ENCODE results near the gene EIF3B. TPM values are rescaled to one million over a fixed set of nuclear protein-coding genes. Genes with fewer than 3 reads are reported as not detected.

The EIF3B gene
- total and polyA plus RNA-seq, 2 of the 4 experiments (the other 2 are of a cell fraction): 105 to 201 TPM

DNA sequence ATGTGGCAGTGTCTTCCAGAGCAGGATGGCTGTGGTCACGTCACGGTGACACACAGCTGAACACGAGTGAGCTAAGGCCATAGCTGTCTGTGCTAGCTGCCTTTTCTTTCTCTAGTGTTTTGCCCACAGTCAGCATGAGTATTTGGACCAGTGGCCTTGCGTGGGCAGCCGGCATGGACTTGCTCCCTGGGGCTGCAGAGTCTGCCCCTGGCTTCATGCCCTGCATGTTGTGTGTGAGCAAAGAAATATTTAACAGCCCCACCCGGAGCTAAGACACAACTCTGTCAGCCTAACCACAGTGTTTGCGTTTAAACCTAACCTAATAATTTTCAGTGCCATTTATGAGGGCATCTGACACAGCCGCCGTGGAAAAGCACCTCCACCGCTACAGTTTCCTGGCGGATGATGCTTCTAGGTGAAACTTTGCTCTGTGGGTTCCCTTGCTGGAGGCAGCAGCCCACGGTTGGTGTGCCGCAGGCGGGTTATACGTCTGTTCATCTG is 63.4 kb downstream of the EIF3B start:
- no peak overlapping the region for H2BK120ac ChIP-seq (ENCODE audit: low read depth, low read length)
- ChIA-PET CTCF (no interaction called here), POLR2A (ENCODE audit: unreplicated experiment) (no interaction called here)
- H2BK15ac ChIP-seq (ENCODE audit: low read depth, low read length): no peak overlapping the region
- dilution Hi-C loops (cut with HindIII; ENCODE audit: low sequenced_read_pairs, unreplicated experiment): no loop called here
- H3K56ac ChIP-seq (ENCODE audit: extremely low read depth, insufficient read depth, low read length): no peak overlapping the region
- H4K91ac ChIP-seq (ENCODE audit: insufficient read depth, low read depth, low read length): no peak overlapping the region
- H4K20me1 ChIP-seq (ENCODE audit: insufficient read depth, low read length): peaks cover 15% of the 10 kb centered on the region
- peaks cover 6% of the 10 kb centered on the region; the same call in 1 of the 2 replicates for H3K9me1 ChIP-seq (ENCODE audit: insufficient read depth, low read length)
- intact Hi-C loops (cut with micrococcal nuclease): no loop called here
- ATAC-seq (ENCODE audit: low read depth) (peak; percentile 83), DNase-seq (peak; percentile 36)
- no peak overlapping the region for H2BK20ac ChIP-seq (ENCODE audit: low read depth, low read length)
- 83% methylated on average over 3 of the region's 15 CpGs; no CpG with 5 or more reads in 1 of the 2 experiments for WGBS, 2 experiments (ENCODE audit: extremely low coverage in 2 of 2, insufficient read length in 1 of 2)
- no peak overlapping the region for H3K18ac ChIP-seq (ENCODE audit: low read depth, low read length)
- H2AFZ ChIP-seq (replicated peaks; ENCODE audit: low read length, poor library complexity): no peak overlapping the region
- no peak overlapping the region for H2AK9ac ChIP-seq (replicated peaks; ENCODE audit: low read depth, low read length, poor library complexity)
- no peak overlapping the region for H3K4me2 ChIP-seq (ENCODE audit: low read depth, low read length)
- H4K5ac ChIP-seq (ENCODE audit: low read depth, low read length): no peak overlapping the region
- no peak overlapping the region for H3K27ac ChIP-seq (ENCODE audit: insufficient read depth, low read length)
- peaks cover 26 to 29% of the 10 kb centered on the region in 2 experiments for H3K79me1 ChIP-seq (ENCODE audit: low read depth in 1 of 2, low read length in 2 of 2)
- no peak overlapping the region for H2AK5ac ChIP-seq (ENCODE audit: low read depth, low read length)
- H3K9me3 ChIP-seq (ENCODE audit: control insufficient read depth, insufficient read depth, low read length): no peaks in the 10 kb centered on the region
- H3K14ac ChIP-seq (replicated peaks; ENCODE audit: low read depth, low read length): no peak overlapping the region
- H3K4ac ChIP-seq (ENCODE audit: low read depth, low read length): no peak overlapping the region
- no peaks in the 10 kb centered on the region for H3K36me3 ChIP-seq (ENCODE audit: control insufficient read depth, insufficient read depth, low read length)
- H3K4me3 ChIP-seq (ENCODE audit: insufficient read depth, low read depth, low read length): no peak overlapping the region
- H3K4me1 ChIP-seq (ENCODE audit: control insufficient read depth, insufficient read depth, low read length): peaks cover 6% of the 10 kb centered on the region
- H3K9ac ChIP-seq (ENCODE audit: low read depth, low read length): no peak overlapping the region
- in situ Hi-C loops (cut with MboI; ENCODE audit: low sequenced_read_pairs): no loop called here
- no peak overlapping the region for H4K8ac ChIP-seq (ENCODE audit: low read depth in 2 of 2, low read length in 2 of 2)
- no peak overlapping the region for H2BK5ac ChIP-seq (ENCODE audit: low read depth, low read length, poor library complexity, severe bottlenecking)
- H3K27me3 ChIP-seq (ENCODE audit: control insufficient read depth, insufficient read depth, low read length): no peaks in the 10 kb centered on the region
- no peak overlapping the region for H3K23ac ChIP-seq (ENCODE audit: low read depth, low read length)
- no TSS peak for BruUV-seq (replicated peaks)
- TF ChIP-seq SMC3 (IDR thresholded peaks at IDR 0.05; ENCODE audit: low read depth, low read length) (no peak), CEBPB (IDR thresholded peaks at IDR 0.05; ENCODE audit: low read depth, low read length) (no peak), MXI1 (IDR thresholded peaks at IDR 0.05; ENCODE audit: borderline replicate concordance, low read depth, low read length) (no peak), POLR2A (IDR thresholded peaks at IDR 0.05; ENCODE audit: low read depth, low read length) (no peak), RAD21 (IDR thresholded peaks at IDR 0.05; ENCODE audit: low read length) (no peak), MAZ (IDR thresholded peaks at IDR 0.05; ENCODE audit: borderline replicate concordance, low read depth, low read length) (no peak), CHD1 (IDR thresholded peaks at IDR 0.05; ENCODE audit: low read depth, low read length) (no peak), NFE2L2 (IDR thresholded peaks at IDR 0.05; ENCODE audit: low read depth, low read length) (no peak), BHLHE40 (IDR thresholded peaks at IDR 0.05; ENCODE audit: low read depth, low read length) (no peak), RCOR1 (IDR thresholded peaks at IDR 0.05; ENCODE audit: insufficient replicate concordance, low read length) (no peak), RFX5 (IDR thresholded peaks at IDR 0.05; ENCODE audit: low read depth, low read length) (no peak), FOS (IDR thresholded peaks at IDR 0.05; ENCODE audit: low read depth, low read length) (no peak), MAFK (IDR thresholded peaks at IDR 0.05; ENCODE audit: low read depth, low read length) (no peak)
- TF ChIP-seq, protein P1, sequence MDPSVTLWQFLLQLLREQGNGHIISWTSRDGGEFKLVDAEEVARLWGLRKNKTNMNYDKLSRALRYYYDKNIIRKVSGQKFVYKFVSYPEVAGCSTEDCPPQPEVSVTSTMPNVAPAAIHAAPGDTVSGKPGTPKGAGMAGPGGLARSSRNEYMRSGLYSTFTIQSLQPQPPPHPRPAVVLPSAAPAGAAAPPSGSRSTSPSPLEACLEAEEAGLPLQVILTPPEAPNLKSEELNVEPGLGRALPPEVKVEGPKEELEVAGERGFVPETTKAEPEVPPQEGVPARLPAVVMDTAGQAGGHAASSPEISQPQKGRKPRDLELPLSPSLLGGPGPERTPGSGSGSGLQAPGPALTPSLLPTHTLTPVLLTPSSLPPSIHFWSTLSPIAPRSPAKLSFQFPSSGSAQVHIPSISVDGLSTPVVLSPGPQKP (IDR thresholded peaks at IDR 0.05; ENCODE audit: borderline replicate concordance, low read depth, low read length): no peak
- TF ChIP-seq, protein P2, sequence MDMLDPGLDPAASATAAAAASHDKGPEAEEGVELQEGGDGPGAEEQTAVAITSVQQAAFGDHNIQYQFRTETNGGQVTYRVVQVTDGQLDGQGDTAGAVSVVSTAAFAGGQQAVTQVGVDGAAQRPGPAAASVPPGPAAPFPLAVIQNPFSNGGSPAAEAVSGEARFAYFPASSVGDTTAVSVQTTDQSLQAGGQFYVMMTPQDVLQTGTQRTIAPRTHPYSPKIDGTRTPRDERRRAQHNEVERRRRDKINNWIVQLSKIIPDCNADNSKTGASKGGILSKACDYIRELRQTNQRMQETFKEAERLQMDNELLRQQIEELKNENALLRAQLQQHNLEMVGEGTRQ (IDR thresholded peaks at IDR 0.05; ENCODE audit: low read depth, low read length): no peak
- TF ChIP-seq, protein P3, sequence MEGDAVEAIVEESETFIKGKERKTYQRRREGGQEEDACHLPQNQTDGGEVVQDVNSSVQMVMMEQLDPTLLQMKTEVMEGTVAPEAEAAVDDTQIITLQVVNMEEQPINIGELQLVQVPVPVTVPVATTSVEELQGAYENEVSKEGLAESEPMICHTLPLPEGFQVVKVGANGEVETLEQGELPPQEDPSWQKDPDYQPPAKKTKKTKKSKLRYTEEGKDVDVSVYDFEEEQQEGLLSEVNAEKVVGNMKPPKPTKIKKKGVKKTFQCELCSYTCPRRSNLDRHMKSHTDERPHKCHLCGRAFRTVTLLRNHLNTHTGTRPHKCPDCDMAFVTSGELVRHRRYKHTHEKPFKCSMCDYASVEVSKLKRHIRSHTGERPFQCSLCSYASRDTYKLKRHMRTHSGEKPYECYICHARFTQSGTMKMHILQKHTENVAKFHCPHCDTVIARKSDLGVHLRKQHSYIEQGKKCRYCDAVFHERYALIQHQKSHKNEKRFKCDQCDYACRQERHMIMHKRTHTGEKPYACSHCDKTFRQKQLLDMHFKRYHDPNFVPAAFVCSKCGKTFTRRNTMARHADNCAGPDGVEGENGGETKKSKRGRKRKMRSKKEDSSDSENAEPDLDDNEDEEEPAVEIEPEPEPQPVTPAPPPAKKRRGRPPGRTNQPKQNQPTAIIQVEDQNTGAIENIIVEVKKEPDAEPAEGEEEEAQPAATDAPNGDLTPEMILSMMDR (conservative IDR thresholded peaks at IDR 0.05; ENCODE audit: low read depth, low read length): no peak
